DMS53 treated with DMSO at 0.1 percent for 48 hours (cell line): Measurements from ENCODE around the gene FPR3.
"Not testable (repeated sequence)": the region's sequence is repeated elsewhere in the genome, so short reads cannot be mapped to it uniquely, and the experiment has no call there.

Source experiments
- DNase-seq: peaks from one replicate; lab custom pipeline; 2025; ENCODE audit not compliant: unreplicated experiment; lab: John Stamatoyannopoulos, UW

FPR3 gene

DNA sequence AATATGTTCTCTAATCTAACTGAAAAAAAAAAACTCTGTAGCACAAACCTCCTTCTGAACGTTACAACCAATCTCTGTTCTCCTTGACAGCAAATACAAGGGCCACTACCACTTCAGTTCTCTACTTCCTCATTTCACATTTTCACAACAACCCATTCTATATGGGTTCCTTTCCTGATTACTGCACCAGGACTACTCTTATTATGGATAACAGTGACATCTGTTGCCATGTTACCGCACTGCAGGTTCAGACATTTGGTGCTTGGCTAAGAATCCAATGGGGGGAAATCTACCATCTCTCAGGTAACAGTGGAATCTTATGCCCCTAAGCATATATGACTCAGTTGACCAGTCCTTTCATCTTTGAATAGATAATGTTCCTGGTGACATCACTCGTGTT, 11.6 kb upstream of the FPR3 start:
- no peak for DNase-seq

- DNase-seq: no peak
Measured at GRCh38 chr19:51784109-51784785, 10.7 kb upstream of the FPR3 start.

GRCh38 chr19:51784922-51785690, 9.9 kb upstream of the FPR3 start:
- DNase-seq: no peak

- no peak for DNase-seq
Measured at GRCh38 chr19:51786646-51787494, 8.1 kb upstream of the FPR3 start.

- no peak for DNase-seq
Measured at GRCh38 chr19:51788029-51788428, 6.9 kb upstream of the FPR3 start.

DNA sequence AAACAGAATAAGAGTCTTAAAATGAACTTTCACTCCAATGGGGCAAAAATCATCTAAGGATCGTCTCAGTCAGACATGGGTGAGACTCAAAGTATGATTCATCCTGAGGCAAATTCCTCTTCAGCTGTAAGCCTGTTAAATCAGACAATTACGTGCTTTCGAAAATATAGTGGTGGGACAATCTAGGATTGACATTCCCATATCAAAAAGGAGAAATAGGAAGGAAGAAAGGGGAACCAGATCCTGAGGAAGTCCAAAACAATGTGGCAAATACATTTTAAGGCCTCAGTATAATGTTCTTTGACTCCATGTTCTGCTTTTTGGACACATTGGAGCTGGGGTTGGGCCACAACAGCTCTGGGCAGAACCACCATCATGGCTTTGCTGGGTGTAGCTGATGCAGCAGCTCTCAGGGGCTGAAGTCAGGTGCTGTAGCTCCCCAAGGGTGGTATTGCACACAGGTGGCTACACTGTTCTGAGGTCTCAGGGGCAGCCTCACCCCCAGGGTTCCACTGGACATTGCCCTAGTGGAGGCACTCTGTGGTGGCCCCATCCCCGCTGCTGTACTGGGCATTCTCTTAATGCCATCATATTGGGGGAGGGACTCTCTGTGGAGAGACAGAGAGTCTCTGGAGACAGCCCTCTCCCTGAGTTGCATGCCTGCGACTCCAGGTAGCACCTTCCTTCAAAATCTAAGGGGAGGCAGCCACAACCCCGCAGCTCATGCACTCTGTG, 5.7 kb upstream of the FPR3 start:
- DNase-seq: no peak

- DNase-seq: no peak
Measured at GRCh38 chr19:51792932-51793331, 2.0 kb upstream of the FPR3 start.

DNA sequence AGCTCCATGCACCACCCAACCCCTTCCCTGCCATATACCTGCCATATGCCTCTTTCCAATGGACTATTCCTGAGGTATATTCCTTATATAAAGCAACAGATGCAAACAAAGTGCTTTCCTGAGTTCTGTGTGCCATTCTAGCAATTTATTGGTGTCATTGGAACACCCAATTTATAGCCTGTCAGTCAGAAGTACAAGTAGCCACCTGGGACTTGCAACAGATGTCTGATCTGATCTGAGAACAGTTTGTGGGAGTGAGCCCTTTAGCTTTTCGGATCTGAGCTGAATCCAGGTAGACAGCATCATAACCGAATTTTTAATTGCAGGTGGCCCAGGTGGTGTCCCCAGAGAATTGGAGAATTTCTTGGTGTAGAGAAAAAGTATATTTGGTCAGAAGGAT, 963 bp upstream of the FPR3 start:
- no peak for DNase-seq

GRCh38 chr19:51796195-51796679, 1.3 kb downstream of the FPR3 start:
- no peak for DNase-seq

DNA sequence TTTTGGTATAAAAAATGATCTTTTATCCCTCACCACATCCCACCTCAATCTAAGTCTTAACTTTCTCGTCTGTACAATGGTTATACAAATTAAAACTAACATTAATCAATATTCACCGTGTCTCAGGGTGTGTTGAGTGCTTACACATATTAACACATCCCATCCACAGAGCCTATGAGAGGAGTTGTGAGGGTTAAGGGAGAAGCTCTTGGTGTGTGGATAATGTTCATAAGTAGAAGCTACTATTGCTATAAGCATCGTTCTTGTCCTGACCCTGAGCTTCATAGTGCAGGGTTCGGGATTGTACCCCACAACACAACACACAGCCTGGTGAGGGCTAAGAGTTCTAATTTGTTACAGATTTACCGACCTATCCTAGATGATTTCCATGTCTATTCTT, 2.5 kb downstream of the FPR3 start:
- no peak for DNase-seq

DNA sequence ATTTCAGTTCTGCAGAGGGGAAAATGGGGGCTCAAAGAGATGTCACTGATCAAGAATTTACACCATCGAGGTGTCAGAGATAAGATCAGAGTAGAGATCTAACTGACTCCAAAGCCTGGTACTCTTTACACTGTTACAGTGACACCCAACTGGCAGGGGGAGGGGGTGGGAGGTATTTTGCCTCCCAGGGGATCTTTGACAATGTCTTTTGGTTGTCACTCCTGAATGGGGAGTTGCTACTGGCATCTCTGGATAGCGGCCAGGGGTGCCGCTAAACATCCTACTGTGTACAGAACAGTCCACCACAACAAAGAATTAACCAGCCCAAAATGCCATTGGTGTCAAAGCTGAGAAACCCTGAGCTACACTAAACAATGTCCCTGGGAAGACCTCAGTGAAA, 3.1 kb downstream of the FPR3 start:
- DNase-seq: no peak

GRCh38 chr19:51799034-51799773, 4.2 kb downstream of the FPR3 start:
- peak; percentile 1 for DNase-seq

DNA sequence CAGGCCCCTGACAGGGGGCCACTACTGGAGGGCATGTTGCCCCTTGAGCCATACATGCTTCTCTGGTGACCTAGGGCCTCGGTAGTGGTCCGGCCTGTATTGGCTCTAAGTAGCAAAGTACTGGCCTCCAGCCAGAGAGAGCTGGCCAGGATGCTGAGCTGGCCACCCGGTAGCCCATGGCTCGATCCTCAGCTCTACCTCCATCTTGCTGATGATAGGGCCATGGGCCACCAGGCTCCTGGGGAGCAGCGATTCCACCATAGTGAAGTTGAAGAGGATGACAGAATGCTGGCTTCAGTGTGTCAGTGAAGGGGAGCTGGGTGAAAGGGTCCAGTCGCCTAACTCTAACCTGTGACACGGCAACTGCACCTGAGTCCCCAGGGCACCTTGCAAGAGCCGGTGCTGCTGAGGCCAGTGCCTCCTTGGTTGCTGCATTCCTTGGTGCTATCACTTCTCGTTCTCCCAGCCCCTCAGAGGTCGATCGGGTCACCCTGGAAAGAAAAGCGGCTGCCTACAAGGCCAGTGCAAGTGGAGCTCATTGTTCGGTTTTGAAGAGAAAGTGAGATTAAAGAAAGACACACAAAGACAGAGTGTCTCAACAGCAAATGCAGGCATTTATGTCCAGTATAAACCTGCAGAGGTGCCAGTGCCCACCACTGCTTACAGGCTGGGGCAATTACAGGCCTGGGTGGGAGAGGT, 5.0 kb downstream of the FPR3 start:
- no peak for DNase-seq

GRCh38 chr19:51800473-51801244, 5.7 kb downstream of the FPR3 start:
- no peak for DNase-seq

- no peak for DNase-seq
Measured at GRCh38 chr19:51802775-51803174, 7.8 kb downstream of the FPR3 start.

DNA sequence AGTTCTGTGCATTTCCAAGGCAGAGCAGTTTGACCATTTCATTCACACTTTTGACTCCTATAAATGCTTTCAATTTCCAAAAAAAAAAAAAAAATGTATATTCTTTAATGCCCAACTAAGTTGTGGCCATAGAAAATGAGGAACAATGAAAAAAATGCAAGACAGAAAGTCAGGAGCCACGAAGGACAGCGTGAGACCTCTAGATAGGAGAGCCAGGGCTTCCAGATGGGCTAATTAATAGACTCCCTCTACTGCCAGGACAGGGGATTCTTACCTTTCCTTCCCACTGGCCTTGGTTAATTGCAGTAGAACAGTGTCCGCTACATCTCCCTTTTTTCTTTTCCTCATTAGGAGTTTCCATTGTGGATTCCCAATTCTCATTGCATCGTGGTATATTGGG, 8.6 kb downstream of the FPR3 start:
- DNase-seq: no peak

DNA sequence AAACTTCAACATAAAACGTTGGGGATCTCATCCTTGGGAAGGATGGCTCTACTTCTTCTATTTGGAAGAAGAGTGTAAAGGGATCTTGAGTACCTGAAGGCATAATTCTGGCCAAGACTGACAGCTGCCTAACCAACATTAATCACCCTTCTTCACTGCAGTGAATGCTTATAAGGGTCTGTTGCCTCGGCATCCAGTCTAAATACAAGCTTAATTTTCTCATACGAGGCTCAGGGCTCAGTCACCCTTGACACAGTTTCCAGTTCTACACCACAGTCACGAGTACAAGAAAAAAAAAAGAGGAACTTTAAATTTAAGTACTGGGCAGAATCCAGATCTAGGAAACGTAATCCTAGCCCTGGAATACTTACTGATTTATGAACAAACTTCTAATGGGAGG, 9.0 kb downstream of the FPR3 start:
- DNase-seq: no peak

GRCh38 chr19:51804789-51805188, 9.8 kb downstream of the FPR3 start:
- not testable (repeated sequence) for DNase-seq

DNA sequence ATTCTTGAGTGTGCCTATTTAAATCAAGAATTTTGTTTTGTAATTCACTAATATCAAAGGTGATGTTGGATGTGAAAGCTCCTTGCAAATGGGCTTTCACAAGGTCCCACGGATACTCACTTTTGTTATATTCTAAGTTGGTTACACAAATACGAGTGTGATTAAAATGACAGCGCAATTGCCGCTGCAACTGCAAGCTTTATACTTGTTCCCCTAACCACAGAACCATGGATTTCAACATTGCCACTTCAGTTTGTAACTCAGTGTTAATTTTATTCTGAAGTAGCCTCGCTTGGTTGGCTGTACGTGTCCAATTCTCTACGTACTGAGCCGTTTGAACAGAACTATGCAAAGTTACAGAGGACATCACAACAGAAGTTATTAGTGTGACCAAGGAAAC, 10.4 kb downstream of the FPR3 start:
- not testable (repeated sequence) for DNase-seq
